HepG2 (cell line): Measurements from ENCODE around the gene SORD. TPM values are rescaled to one million over a fixed set of nuclear protein-coding genes. Genes with fewer than 3 reads are reported as not detected.
A peak's percentile ranks its signal among the peaks of the same experiment; 100 is the strongest.
"Not testable (repeated sequence)": the region's sequence is repeated elsewhere in the genome, so short reads cannot be mapped to it uniquely, and the experiment has no call there.

Experiments used
- ATAC-seq: fragments of 200-7000 bp; cut with Tn5 transposase; 3 replicates; pipeline ENCODE4 v1.9.1; 2020; ENCODE audit warnings: mild to moderate bottlenecking, moderate library complexity
- BruUV-seq: library from RNA; stranded (reverse); fragments of 400-500 nt; replicated peaks from 2 replicates; lab custom pipeline; 2021; lab: Mats Ljungman, UMichigan
- CTCF ChIA-PET: fragments of 300-600 bp; formaldehyde crosslinking; extraction: SDS; loops from one replicate; lab custom pipeline; 2021; ENCODE audit warnings: low total read pairs, inconsistent platforms, low intra/inter-chr PET ratio; lab: Yijun Ruan, JAX
- POLR2A ChIA-PET: fragments of 350-600 bp; sonication (Branson Sonifier 250); formaldehyde crosslinking; loops from one replicate; lab custom pipeline; 2020; ENCODE audit warnings: antibody characterized with exemption, inconsistent platforms; lab: Yijun Ruan, JAX
- DNase-seq: peaks from one replicate; pipeline ENCODE4 v3.0.0-alpha.2; 2015; ENCODE audit warnings: low spot score
- FAIRE-seq: peaks from 3 replicates; lab custom pipeline; 2011; peaks lifted over from hg19 to GRCh38; lab: Jason Lieb, UNC
- H2AFZ ChIP-seq: one replicate; pipeline ENCODE4 v1.6.1; 2011; ENCODE audit warnings: low read length, inconsistent platforms
- H3K27ac ChIP-seq: fragments of 300-600 bp; 3 replicates; pipeline ENCODE4 v1.8.0; 2011; ENCODE audit warnings: mixed run types, mild to moderate bottlenecking, mixed read lengths, low read length, inconsistent platforms; ENCODE audit not compliant: insufficient read depth; ENCODE audit errors: extremely low read length
- H3K27me3 ChIP-seq, 2 experiments: fragments of 200-600 bp in 1 of 2; 2 replicates in 1 of 2; 3 replicates in 1 of 2; pipeline versions ENCODE4 v1.6.0 to v1.8.0; 2011; ENCODE audit warnings: low read length in 2 of 2, mild to moderate bottlenecking in 2 of 2, moderate library complexity in 2 of 2, inconsistent platforms in 1 of 2; ENCODE audit not compliant: insufficient read depth in 2 of 2, control insufficient read depth in 1 of 2
- H3K36me3 ChIP-seq, 2 experiments: fragments of 200-600 bp in 1 of 2; replicated peaks in 1 of 2; 2 replicates in 1 of 2; 3 replicates in 1 of 2; pipeline versions ENCODE4 v1.5.1 to v1.8.0; 2011; ENCODE audit warnings: low read length in 2 of 2, inconsistent platforms in 1 of 2; ENCODE audit not compliant: insufficient read depth in 2 of 2, control insufficient read depth in 1 of 2
- H3K4me1 ChIP-seq: 2 replicates; pipeline ENCODE4 v1.5.1; 2012; ENCODE audit warnings: low read length, inconsistent platforms; ENCODE audit not compliant: insufficient read depth
- H3K4me2 ChIP-seq: 2 replicates; pipeline ENCODE4 v1.6.0; 2011; ENCODE audit warnings: low read depth, low read length, inconsistent platforms
- H3K4me3 ChIP-seq, 3 experiments: fragments of 200-600 bp in 1 of 3; sonication (generic), shearing (Covaris generic) in 1 of 3; replicated peaks in 1 of 3; 2 replicates each; pipeline ENCODE4 v1.5.1; 2011 to 2016; ENCODE audit warnings: low read length in 3 of 3, inconsistent platforms in 2 of 3, low read depth in 2 of 3, mild to moderate bottlenecking in 2 of 3, control low read depth in 1 of 3, mixed read lengths in 1 of 3; ENCODE audit not compliant: insufficient read depth in 1 of 3
- H3K79me2 ChIP-seq: one replicate; pipeline ENCODE4 v1.6.1; 2011; ENCODE audit warnings: low read length, inconsistent platforms; ENCODE audit not compliant: insufficient read depth
- H3K9ac ChIP-seq: 2 replicates; pipeline ENCODE4 v1.6.0; 2011; ENCODE audit warnings: mild to moderate bottlenecking, low read depth, low read length, inconsistent platforms; ENCODE audit not compliant: insufficient read depth
- H3K9me3 ChIP-seq: 2 replicates; pipeline ENCODE4 v1.5.1; 2012; ENCODE audit warnings: mild to moderate bottlenecking, low read length
- H4K20me1 ChIP-seq: 2 replicates; pipeline ENCODE4 v1.6.0; 2011; ENCODE audit warnings: inconsistent platforms, mild to moderate bottlenecking, low read length, moderate library complexity; ENCODE audit not compliant: insufficient read depth
- AHDC1 ChIP-seq: sonication (generic); formaldehyde crosslinking; IDR thresholded peaks from 2 replicates; pipeline ENCODE4 v1.5.1; 2020; ENCODE audit warnings: mild to moderate bottlenecking, missing genetic modification reagents, borderline replicate concordance
- CEBPG ChIP-seq: IDR thresholded peaks from 2 replicates; pipeline ENCODE4 v1.6.1; 2016
- FOXA3 ChIP-seq: IDR thresholded peaks from 2 replicates; pipeline ENCODE4 v1.6.1; 2016; ENCODE audit warnings: missing genetic modification reagents, missing compliant biosample characterization
- GATAD2A ChIP-seq: IDR thresholded peaks from 2 replicates; pipeline ENCODE4 v1.6.1; 2016
- HDAC1 ChIP-seq: sonication (generic); formaldehyde crosslinking; IDR thresholded peaks from 2 replicates; pipeline ENCODE4 v1.5.1; 2020; ENCODE audit warnings: mild to moderate bottlenecking, missing genetic modification reagents
- HMGXB4 ChIP-seq, 2 experiments: sonication (generic) in 1 of 2; formaldehyde crosslinking in 1 of 2; IDR thresholded peaks; 2 replicates each; pipeline versions ENCODE4 v1.4.0 to v1.6.1; 2018 to 2020; ENCODE audit warnings: missing genetic modification reagents in 2 of 2, borderline replicate concordance in 1 of 2, low read depth in 1 of 2, mild to moderate bottlenecking in 1 of 2, missing biosample characterization in 1 of 2
- SOX6 ChIP-seq, 2 experiments: fragments of 450-650 bp in 1 of 2; sonication (generic) in 1 of 2; formaldehyde crosslinking in 1 of 2; IDR thresholded peaks; 2 replicates each; pipeline versions ENCODE4 v1.4.0 to v1.6.1; 2017 to 2020; ENCODE audit warnings: antibody characterized with exemption in 1 of 2, mild to moderate bottlenecking in 1 of 2, missing genetic modification reagents in 1 of 2
- TBX2 ChIP-seq: sonication (generic); formaldehyde crosslinking; IDR thresholded peaks from 2 replicates; pipeline ENCODE4 v1.5.0; 2020; ENCODE audit warnings: missing genetic modification reagents, mild to moderate bottlenecking, borderline replicate concordance
- ZNF564 ChIP-seq: sonication (generic); formaldehyde crosslinking; IDR thresholded peaks from 2 replicates; pipeline ENCODE4 v1.8.1; 2023; ENCODE audit warnings: mild to moderate bottlenecking, missing genetic modification reagents
- WGBS: methylation state at CpG from one replicate; pipeline ENCODE4 v1.1.6; 2017; ENCODE audit warnings: low lambda C conversion rate; 5-methylcytosine and 5-hydroxymethylcytosine counted together
- in situ Hi-C: cut with HindIII; loops from 2 replicates; pipeline ENCODE4 v1.10.0; 2017; ENCODE audit warnings: low pct_unique_long_range_greater_than_20kb; ENCODE audit not compliant: extremely low pct_ligation_motif_present
- intact Hi-C: fragments of 100-400 bp; cut with micrococcal nuclease; formaldehyde crosslinking; loops from one replicate; pipeline ENCODE4 v1.10.0; 2022; ENCODE audit not compliant: unreplicated experiment
- polyA plus RNA-seq, 8 experiments: library from polyadenylated mRNA; depleted of rRNA in 3 of 8; stranded (reverse) in 7 of 8; unstranded in 1 of 8; fragments of >200 nt; fragmentation: Illumina TruSeq in 4 of 8; extraction: Trizol in 4 of 8; gene quantifications; 2 replicates each; pipeline versions ENCODE4 v1.2.1 to v1.2.3, GENCODE V29; 2011 to 2016; ENCODE audit warnings: low read depth in 4 of 8, missing spikeins in 1 of 8, mixed read lengths in 1 of 8; ENCODE audit not compliant: insufficient read depth in 1 of 8
- total RNA-seq, 5 experiments: library from RNA; depleted of rRNA; stranded (reverse); fragments of >200 nt; fragmentation: Illumina TruSeq; extraction: Trizol; gene quantifications; 2 replicates each; pipeline ENCODE4 v1.2.3, GENCODE V29; 2016; ENCODE audit warnings: low read depth in 1 of 5
- TF ChIP-seq, protein P1 (sequence below): sonication (generic); formaldehyde crosslinking; IDR thresholded peaks from 2 replicates; pipeline ENCODE4 v1.5.1; 2020; ENCODE audit warnings: mild to moderate bottlenecking, missing genetic modification reagents, moderate library complexity

SORD gene
- total and polyA plus RNA-seq, 2 of the 13 experiments (the other 11 are each of a cell fraction or from before 2014, with no cell fraction given): 59.1 to 95.3 TPM

DNA sequence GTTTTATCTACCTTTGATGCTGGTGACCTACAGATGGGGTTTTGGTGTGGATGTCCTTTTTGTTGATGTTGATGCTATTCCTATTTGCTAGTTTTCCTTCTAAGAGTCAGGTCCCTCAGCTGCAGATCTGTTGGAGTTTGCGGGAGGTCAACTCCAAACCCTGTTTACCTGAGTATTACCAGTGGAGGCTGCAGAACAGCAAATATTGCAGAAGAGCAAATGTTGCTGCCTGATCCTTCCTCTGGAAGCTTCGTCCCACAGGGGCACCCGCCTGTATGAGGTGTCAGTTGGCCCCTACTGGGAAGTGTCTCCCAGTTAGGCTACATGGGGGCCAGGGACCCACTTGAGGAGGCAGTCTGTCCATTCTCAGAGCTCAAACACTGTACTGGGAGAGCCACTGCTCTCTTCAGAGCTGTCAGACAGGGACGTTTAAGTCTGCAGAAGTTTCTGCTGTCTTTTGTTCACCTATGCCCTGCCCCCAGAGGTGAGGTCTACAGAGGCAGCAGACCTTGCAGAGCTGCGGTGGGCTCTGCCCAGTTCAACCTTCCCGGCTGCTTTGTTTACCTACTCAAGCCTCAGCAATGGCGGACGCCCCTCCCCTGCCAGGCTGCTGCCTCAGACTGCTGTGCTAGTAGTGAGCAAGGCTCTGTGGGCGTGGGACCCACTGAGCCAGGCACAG, 2.6 kb upstream of the SORD start:
- CTCF ChIA-PET; in situ Hi-C loops; H4K20me1 ChIP-seq; ATAC-seq; H3K36me3 ChIP-seq; DNase-seq; FAIRE-seq; H3K27me3 ChIP-seq; BruUV-seq; H3K9me3 ChIP-seq; TF ChIP-seq SOX6 (IDR thresholded peaks at IDR 0.05): not testable (repeated sequence)
- peak overlapping the region; percentile 27 for H3K27ac ChIP-seq
- peak overlapping the region; percentile 22; the same call in 1 of the 2 replicates for H3K9ac ChIP-seq
- peak overlapping the region; percentile 8 to 41 (median 19); a peak in 3 of 6 replicates for H3K4me3 ChIP-seq
- H3K4me2 ChIP-seq: peak overlapping the region; percentile 79
- intact Hi-C loops: loop anchor here (5.0 kb wide), 1 partner anchor 38 kb away; no protein-coding TSS in a partner anchor
- WGBS: 0% methylated on average over 3 of the region's 9 CpGs
- POLR2A ChIA-PET: interaction anchor here (2.0 kb wide), 1 partner anchor 41 kb away, joined by 6 read pairs; no protein-coding TSS in a partner anchor
- peak overlapping the region; percentile 61 for H2AFZ ChIP-seq
- peaks cover 58% of the 10 kb centered on the region for H3K4me1 ChIP-seq
- peaks cover 20% of the 10 kb centered on the region for H3K79me2 ChIP-seq
- TF ChIP-seq FOXA3 (CRISPR knock-in tag) (peak; percentile 29; the same call in 1 of the 2 replicates), CEBPG (CRISPR knock-in tag) (0 out of 2 replicates have a peak, but pooled peaks have one; percentile 20), GATAD2A (0 out of 2 replicates have a peak, but pooled peaks have one; percentile 22), HMGXB4 (CRISPR knock-in tag; IDR thresholded peaks at IDR 0.05; ENCODE audit: borderline replicate concordance in 1 of 2, low read depth in 1 of 2) (0 out of 4 replicates have a peak, but pooled peaks of 1 of the 2 experiments have one; percentile 14), SOX6 (CRISPR knock-in tag; IDR thresholded peaks at IDR 0.05) (0 out of 2 replicates have a peak, but pooled peaks have one; percentile 21), ZNF564 (CRISPR knock-in tag) (0 out of 2 replicates have a peak, but pooled peaks have one; percentile 47), HDAC1 (CRISPR knock-in tag) (0 out of 2 replicates have a peak, but pooled peaks have one; percentile 24), TBX2 (CRISPR knock-in tag) (peak; percentile 45; the same call in 1 of the 2 replicates), AHDC1 (peak; percentile 21; the same call in 1 of the 2 replicates)
- TF ChIP-seq, protein P1, sequence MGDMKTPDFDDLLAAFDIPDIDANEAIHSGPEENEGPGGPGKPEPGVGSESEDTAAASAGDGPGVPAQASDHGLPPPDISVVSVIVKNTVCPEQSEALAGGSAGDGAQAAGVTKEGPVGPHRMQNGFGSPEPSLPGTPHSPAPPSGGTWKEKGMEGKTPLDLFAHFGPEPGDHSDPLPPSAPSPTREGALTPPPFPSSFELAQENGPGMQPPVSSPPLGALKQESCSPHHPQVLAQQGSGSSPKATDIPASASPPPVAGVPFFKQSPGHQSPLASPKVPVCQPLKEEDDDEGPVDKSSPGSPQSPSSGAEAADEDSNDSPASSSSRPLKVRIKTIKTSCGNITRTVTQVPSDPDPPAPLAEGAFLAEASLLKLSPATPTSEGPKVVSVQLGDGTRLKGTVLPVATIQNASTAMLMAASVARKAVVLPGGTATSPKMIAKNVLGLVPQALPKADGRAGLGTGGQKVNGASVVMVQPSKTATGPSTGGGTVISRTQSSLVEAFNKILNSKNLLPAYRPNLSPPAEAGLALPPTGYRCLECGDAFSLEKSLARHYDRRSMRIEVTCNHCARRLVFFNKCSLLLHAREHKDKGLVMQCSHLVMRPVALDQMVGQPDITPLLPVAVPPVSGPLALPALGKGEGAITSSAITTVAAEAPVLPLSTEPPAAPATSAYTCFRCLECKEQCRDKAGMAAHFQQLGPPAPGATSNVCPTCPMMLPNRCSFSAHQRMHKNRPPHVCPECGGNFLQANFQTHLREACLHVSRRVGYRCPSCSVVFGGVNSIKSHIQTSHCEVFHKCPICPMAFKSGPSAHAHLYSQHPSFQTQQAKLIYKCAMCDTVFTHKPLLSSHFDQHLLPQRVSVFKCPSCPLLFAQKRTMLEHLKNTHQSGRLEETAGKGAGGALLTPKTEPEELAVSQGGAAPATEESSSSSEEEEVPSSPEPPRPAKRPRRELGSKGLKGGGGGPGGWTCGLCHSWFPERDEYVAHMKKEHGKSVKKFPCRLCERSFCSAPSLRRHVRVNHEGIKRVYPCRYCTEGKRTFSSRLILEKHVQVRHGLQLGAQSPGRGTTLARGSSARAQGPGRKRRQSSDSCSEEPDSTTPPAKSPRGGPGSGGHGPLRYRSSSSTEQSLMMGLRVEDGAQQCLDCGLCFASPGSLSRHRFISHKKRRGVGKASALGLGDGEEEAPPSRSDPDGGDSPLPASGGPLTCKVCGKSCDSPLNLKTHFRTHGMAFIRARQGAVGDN (CRISPR knock-in tag): peak; percentile 68
